ENCODE results near the gene PHYH.
"Not testable (repeated sequence)": the region's sequence is repeated elsewhere in the genome, so short reads cannot be mapped to it uniquely, and the experiment has no call there.

Gene PHYH

GRCh38 chr10:13271552-13272163 is 28.2 kb downstream of the PHYH start:
- DNase-seq (ENCODE audit: low read depth, low spot score): peak; percentile 2

GRCh38 chr10:13270877-13271551 is 28.9 kb downstream of the PHYH start:
- DNase-seq (ENCODE audit: low read depth, low spot score): peak; percentile 11

- no peak for DNase-seq (ENCODE audit: low read depth, low spot score)
Measured at GRCh38 chr10:13268841-13269240, 31.0 kb downstream of the PHYH start.

- no peak for DNase-seq (ENCODE audit: low read depth, low spot score)
Measured at GRCh38 chr10:13268310-13268709, 31.6 kb downstream of the PHYH start.

- no peak for DNase-seq (ENCODE audit: low read depth, low spot score)
Measured at GRCh38 chr10:13263591-13263990, 36.3 kb downstream of the PHYH start.

- no peak for DNase-seq (ENCODE audit: low read depth, low spot score)
Measured at GRCh38 chr10:13262433-13262832, 37.4 kb downstream of the PHYH start.

- DNase-seq (ENCODE audit: low read depth, low spot score): no peak
Measured at GRCh38 chr10:13257621-13258140, 42.2 kb downstream of the PHYH start.

GRCh38 chr10:13256627-13257026 is 43.2 kb downstream of the PHYH start:
- no peak for DNase-seq (ENCODE audit: low read depth, low spot score)

GRCh38 chr10:13253726-13254125 is 46.1 kb downstream of the PHYH start:
- no peak for DNase-seq (ENCODE audit: low read depth, low spot score)

- no peak for DNase-seq (ENCODE audit: low read depth, low spot score)
Measured at GRCh38 chr10:13247784-13248183, 52.1 kb downstream of the PHYH start.

- no peak for DNase-seq (ENCODE audit: low read depth, low spot score)
Measured at GRCh38 chr10:13247246-13247645, 52.6 kb downstream of the PHYH start.

- not testable (repeated sequence) for DNase-seq (ENCODE audit: low read depth, low spot score)
Measured at GRCh38 chr10:13242260-13242659, 57.6 kb downstream of the PHYH start.

- DNase-seq (ENCODE audit: low read depth, low spot score): no peak
Measured at GRCh38 chr10:13241613-13242012, 58.3 kb downstream of the PHYH start.

GRCh38 chr10:13239923-13240322 is 59.9 kb downstream of the PHYH start:
- DNase-seq (ENCODE audit: low read depth, low spot score): no peak

GRCh38 chr10:13238271-13239077 is 61.4 kb downstream of the PHYH start:
- no peak for DNase-seq (ENCODE audit: low read depth, low spot score)

- no peak for DNase-seq (ENCODE audit: low read depth, low spot score)
Measured at GRCh38 chr10:13236638-13237037, 63.2 kb downstream of the PHYH start.

- DNase-seq (ENCODE audit: low read depth, low spot score): not testable (repeated sequence)
Measured at GRCh38 chr10:13234736-13235135, 65.1 kb downstream of the PHYH start.

- DNase-seq (ENCODE audit: low read depth, low spot score): no peak
Measured at GRCh38 chr10:13234172-13234571, 65.7 kb downstream of the PHYH start, which contains the start of gene UCMA. TSS of gene UCMA (minus strand) at chr10:13234374. CDS start at chr10:13234258, 116 bp downstream.

- DNase-seq (ENCODE audit: low read depth, low spot score): no peak
Measured at GRCh38 chr10:13233358-13233757, 66.5 kb downstream of the PHYH start.

GRCh38 chr10:13231808-13232207 is 68.1 kb downstream of the PHYH start:
- no peak for DNase-seq (ENCODE audit: low read depth, low spot score)

GRCh38 chr10:13231190-13231589 is 68.7 kb downstream of the PHYH start:
- no peak for DNase-seq (ENCODE audit: low read depth, low spot score)

Data from astrocyte of the hippocampus (primary cell).